ENCODE measurements around the gene ATL3.

- TF ChIP-seq CTCF (IDR thresholded peaks at IDR 0.05) (no peak), EZH2 (IDR thresholded peaks at IDR 0.05; ENCODE audit: borderline replicate concordance, insufficient read depth, low read depth, low read length, poor library complexity, severe bottlenecking) (no peak)
Observed at GRCh38 chr11:63592975-63593395, 78.2 kb downstream of the ATL3 start.
